GM21367 (cell line): Measurements from ENCODE around the gene TUNAR.

Experiments
- ATAC-seq: cut with Tn5 transposase; IDR thresholded peaks from one replicate; pipeline ENCODE4 v1.9.1; 2021; ENCODE audit not compliant: unreplicated experiment

The TUNAR gene

DNA sequence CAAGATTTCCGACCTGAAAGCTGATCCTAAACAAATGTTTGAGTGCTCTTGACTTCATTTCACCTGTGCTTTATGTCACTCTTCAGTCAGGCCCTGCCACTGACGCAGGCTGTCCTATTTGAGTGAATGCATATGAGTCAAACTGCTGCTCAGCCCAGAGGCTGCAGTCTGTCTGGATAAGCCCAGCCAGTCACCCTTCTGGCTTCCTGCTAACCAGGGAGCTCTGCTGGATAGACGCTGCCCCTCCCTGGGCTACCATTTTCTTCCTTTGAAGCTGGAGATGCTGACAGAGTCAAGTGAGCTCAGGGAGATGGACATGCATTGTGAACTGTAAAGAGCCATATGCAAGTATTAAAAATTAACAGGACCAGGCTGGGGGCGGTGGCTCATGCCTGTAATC is 5.1 kb upstream of the TUNAR start:
- no peak for ATAC-seq

- no peak for ATAC-seq
Observed at GRCh38 chr14:95872777-95873176, 3.9 kb upstream of the TUNAR start.

GRCh38 chr14:95875831-95876760 is 536 bp upstream of the TUNAR start:
- no peak for ATAC-seq

GRCh38 chr14:95877633-95878032 is 1.0 kb downstream of the TUNAR start:
- no peak for ATAC-seq

- ATAC-seq, result no peak
Observed at GRCh38 chr14:95884377-95884776, 7.7 kb downstream of the TUNAR start.

GRCh38 chr14:95885278-95885677 is 8.6 kb downstream of the TUNAR start:
- no peak for ATAC-seq

GRCh38 chr14:95885866-95886265 is 9.2 kb downstream of the TUNAR start:
- no peak for ATAC-seq

DNA sequence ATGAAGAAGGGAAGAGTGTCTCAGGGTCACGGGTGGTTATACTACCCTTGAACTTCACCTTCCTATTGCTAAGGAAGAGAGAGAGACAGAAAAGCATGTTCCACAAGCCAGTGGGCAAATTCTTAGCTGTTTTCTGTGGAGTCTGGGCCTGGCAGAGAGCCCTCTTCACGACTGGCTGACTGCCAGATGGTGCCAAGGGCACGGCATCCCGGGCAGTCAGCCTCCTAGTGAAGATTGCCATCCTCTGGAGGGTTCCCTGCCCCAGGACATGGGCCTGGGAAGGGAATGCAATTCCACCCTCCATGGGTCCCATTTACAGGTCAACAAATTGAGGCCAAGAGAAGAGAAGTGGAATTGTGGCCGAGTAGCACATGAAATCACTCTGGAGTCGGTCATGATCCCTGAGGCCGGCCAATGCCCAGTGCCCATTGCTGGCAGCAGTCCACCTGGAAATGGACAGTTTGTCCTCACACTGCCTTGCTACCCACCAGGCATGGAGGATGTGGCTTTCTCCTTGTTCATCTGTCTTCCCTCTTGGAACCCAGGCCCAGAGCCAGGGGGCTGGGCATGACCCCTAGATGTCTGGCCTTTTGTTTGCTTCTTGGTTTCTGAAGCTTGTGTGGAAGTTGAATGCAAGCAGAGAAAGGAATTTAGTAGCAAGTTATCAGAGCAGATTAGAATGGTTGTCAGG is 9.9 kb downstream of the TUNAR start:
- ATAC-seq, result no peak

- ATAC-seq, result no peak
Observed at GRCh38 chr14:95887351-95887750, 10.7 kb downstream of the TUNAR start.

- ATAC-seq, result no peak
Observed at GRCh38 chr14:95889236-95889979, 12.8 kb downstream of the TUNAR start.

DNA sequence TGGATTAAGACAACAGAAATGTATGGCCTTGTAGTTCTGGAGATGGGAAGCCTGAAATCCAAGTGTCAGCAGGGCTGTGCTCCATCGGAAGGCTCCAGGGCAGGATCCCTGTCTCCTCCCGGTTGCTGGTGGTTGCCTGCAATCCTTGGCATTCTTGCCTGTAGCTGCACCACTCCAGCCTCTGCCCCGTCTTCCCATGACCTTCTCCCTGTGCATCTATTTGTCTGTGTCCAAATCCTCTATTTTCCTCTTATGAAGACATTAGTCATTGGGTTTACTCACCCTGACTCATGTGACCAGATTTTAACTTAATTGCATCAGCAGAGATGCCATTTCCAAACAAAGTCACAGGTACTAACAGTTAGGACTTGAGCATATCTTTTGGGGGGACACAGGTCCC is 15.1 kb downstream of the TUNAR start:
- ATAC-seq, result no peak

GRCh38 chr14:95892142-95892541 is 15.5 kb downstream of the TUNAR start:
- ATAC-seq, result no peak

GRCh38 chr14:95895720-95896119 is 19.1 kb downstream of the TUNAR start:
- ATAC-seq, result no peak

DNA sequence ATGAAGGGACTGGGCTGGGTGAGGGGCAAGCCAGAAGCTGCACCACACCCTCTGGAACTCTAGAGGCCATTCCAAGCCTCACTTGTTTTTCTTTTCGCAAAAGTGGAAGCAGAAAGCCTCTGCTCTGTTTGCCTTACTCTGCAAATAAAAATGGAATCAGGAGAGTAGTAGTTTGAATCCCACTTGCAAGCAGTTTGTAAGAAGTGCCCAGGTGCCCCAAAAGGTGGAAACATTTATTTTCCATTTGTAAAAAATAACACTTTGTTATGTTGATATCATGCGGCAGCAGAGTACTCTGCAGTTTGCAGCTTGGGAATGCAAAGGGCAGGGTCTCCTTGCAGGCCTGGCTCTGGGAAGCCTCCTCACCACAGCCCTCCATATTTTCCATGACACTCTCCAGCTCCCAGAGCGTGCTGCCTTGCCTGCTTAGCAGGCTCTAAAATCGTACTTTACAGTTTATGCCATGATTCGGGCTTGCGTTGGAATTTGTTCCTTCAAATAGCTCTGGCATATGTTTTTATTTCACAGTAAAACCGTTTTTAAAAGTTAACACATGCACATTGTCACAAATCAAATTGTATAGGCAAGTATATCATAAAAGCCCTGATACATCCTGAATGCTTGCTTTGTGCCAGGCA is 20.0 kb downstream of the TUNAR start:
- ATAC-seq, result no peak

DNA sequence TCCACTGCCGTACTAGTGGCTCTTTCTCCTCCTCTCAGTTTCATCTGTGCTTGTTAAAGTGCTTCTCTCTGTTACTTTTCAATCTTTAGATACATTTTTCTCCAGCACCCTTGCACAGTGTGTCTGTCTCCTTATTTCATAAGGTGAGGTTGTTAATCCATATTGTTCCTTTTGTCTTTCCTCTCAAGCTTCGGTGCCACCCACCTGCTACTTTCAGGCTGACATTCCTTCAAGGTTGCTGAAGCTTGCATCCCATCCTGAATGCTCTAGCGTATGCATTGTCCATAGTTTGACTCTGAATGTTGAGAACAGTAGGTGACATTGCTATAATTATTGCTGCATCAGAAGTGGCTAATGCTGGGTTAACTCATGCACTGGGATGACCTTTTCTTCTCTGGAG is 20.6 kb downstream of the TUNAR start:
- ATAC-seq, result no peak

GRCh38 chr14:95901054-95901453 is 24.4 kb downstream of the TUNAR start:
- no peak for ATAC-seq

DNA sequence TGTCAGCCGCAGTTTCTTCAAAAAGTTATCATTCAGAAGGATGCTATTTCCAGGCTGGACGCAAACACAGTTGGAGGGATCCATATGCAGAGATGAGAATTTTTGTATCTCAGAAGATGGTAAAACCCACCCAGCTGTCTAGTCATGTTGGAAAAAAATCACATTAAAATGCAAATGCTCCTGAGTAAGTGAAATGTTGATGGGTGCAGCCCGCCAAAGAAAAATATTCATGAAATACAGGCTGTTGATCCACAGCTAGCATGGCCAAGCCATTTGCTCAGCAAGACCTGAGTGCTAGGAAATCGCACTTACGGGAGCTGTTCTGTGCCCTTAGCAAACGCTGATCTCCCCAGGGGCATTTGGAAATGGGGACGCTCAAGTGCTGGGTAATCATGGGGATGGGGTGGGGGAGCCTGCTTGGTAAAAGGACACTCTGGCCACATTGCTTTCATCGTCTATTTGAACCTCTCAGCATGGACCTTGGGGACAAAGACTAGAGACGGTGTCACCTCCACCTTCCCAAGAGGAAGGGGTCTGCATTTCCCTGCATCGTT is 25.7 kb downstream of the TUNAR start:
- ATAC-seq, result no peak

DNA sequence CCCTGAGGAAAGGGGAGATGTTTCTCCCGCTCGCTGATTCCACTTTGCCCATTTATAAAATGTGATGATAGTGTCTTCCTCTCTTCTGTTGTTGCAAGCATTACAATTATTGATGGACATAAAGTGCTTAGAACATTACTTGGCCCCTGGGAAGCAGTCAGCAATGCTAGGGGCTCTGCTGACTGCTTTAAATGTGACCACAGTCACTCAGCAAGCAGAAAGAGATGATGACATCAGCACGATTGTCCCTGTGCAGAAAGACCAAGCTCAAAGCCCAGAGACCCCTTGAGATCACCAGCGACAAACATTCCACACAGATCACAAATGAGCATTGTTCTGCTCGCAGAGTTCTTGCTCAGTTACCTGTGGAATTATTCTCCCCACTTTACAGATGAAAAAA is 26.5 kb downstream of the TUNAR start:
- ATAC-seq, result no peak

- no peak for ATAC-seq
Observed at GRCh38 chr14:95903616-95904107, 27.0 kb downstream of the TUNAR start.

GRCh38 chr14:95906591-95906990 is 30.0 kb downstream of the TUNAR start:
- ATAC-seq, result no peak

- ATAC-seq, result no peak
Observed at GRCh38 chr14:95910628-95911027, 34.0 kb downstream of the TUNAR start.
